ENCODE results near the gene SMYD3. TPM values are rescaled to one million over a fixed set of nuclear protein-coding genes. Genes with fewer than 3 reads are reported as not detected.

Gene SMYD3
- polyA plus RNA-seq, 2 of the 4 experiments (the other 2 are of a cell fraction): 18.2 to 35.2 TPM

- Histone ChIP-seq H3K4me1 (no peaks in the 10 kb centered on the region), H3K9me3 (no peaks in the 10 kb centered on the region), H3K4me2 (no peak overlapping the region), H3K27ac (no peak overlapping the region), H3K4me3 (no peak overlapping the region)
- ChIA-PET POLR2A (no interaction called here), CTCF (no interaction called here)
- no peak for DNase-seq (ENCODE audit: low read depth in 1 of 2, low spot score in 1 of 2)
- TF ChIP-seq ELK1 (IDR thresholded peaks at IDR 0.05; ENCODE audit: low read depth, low read length): no peak
- no peak for TF ChIP-seq KDM5A (IDR thresholded peaks at IDR 0.05)
- TF ChIP-seq RCOR1 (IDR thresholded peaks at IDR 0.05; ENCODE audit: low read depth, low read length): no peak
- no peak for TF ChIP-seq CTCF (IDR thresholded peaks at IDR 0.05)
- no peak for TF ChIP-seq MAFK (IDR thresholded peaks at IDR 0.05; ENCODE audit: partially characterized antibody)
- no peak for TF ChIP-seq NPAS2 (CRISPR knock-in tag; IDR thresholded peaks at IDR 0.05; ENCODE audit: borderline replicate concordance)
- no peak for TF ChIP-seq HEYL (CRISPR knock-in tag; IDR thresholded peaks at IDR 0.05)
- no peak for TF ChIP-seq FOSB (CRISPR knock-in tag; IDR thresholded peaks at IDR 0.05)
- TF ChIP-seq HOXA7 (CRISPR knock-in tag; IDR thresholded peaks at IDR 0.05): no peak
- TF ChIP-seq ATOH8 (CRISPR knock-in tag; IDR thresholded peaks at IDR 0.05; ENCODE audit: low read depth): no peak
- no peak for TF ChIP-seq MYC (IDR thresholded peaks at IDR 0.05; ENCODE audit: borderline replicate concordance, low read length)
- no peak for TF ChIP-seq PBX3 (IDR thresholded peaks at IDR 0.05)
- ATAC-seq: no peak
- WGBS (ENCODE audit: missing lambda C conversion rate): 90% methylated on average over 8 of the region's 8 CpGs
- FAIRE-seq: no peak
Measured at GRCh38 chr1:245872475-245872874, 634.6 kb downstream of the SMYD3 start.

GRCh38 chr1:245871915-245872314 lies 635.2 kb downstream of the SMYD3 start:
- no peak overlapping the region for H3K27ac ChIP-seq
- ATAC-seq: no peak
- no peak for FAIRE-seq

GRCh38 chr1:245871191-245871590 lies 635.9 kb downstream of the SMYD3 start:
- Histone ChIP-seq H3K9me3 (no peaks in the 10 kb centered on the region), H3K4me1 (no peaks in the 10 kb centered on the region), H3K4me2 (no peak overlapping the region), H3K27ac (no peak overlapping the region), H3K4me3 (no peak overlapping the region)
- FAIRE-seq (no peak), DNase-seq (ENCODE audit: low read depth in 1 of 2, low spot score in 1 of 2) (no peak), ATAC-seq (no peak)
- ChIA-PET POLR2A (no interaction called here), CTCF (no interaction called here)
- WGBS (ENCODE audit: missing lambda C conversion rate): 90% methylated on average over 2 of the region's 2 CpGs
- TF ChIP-seq FOXS1 (CRISPR knock-in tag; IDR thresholded peaks at IDR 0.05) (no peak), CTCF (IDR thresholded peaks at IDR 0.05) (no peak), MAZ (IDR thresholded peaks at IDR 0.05; ENCODE audit: borderline replicate concordance, low read depth, low read length) (no peak), ZSCAN20 (CRISPR knock-in tag; IDR thresholded peaks at IDR 0.05) (no peak), CHD4 (IDR thresholded peaks at IDR 0.05; ENCODE audit: borderline replicate concordance) (no peak), RAD21 (conservative IDR thresholded peaks at IDR 0.05 in 1 of 2, IDR thresholded peaks at IDR 0.05 in 1 of 2) (no peak), POLR2AphosphoS2 (conservative IDR thresholded peaks at IDR 0.05; ENCODE audit: low read length) (no peak), HDAC2 (IDR thresholded peaks at IDR 0.05) (no peak), PBX3 (IDR thresholded peaks at IDR 0.05) (no peak), JUN (IDR thresholded peaks at IDR 0.05) (no peak), SREBF2 (IDR thresholded peaks at IDR 0.05) (no peak), TFCP2L1 (CRISPR knock-in tag; IDR thresholded peaks at IDR 0.05) (no peak), FOSL2 (IDR thresholded peaks at IDR 0.05) (no peak), FOSL2 (CRISPR knock-in tag; IDR thresholded peaks at IDR 0.05) (no peak)

More at GRCh38 chr1:245871915-245872314, 635.2 kb downstream of the SMYD3 start:
- TF ChIP-seq NPAS2 (CRISPR knock-in tag; IDR thresholded peaks at IDR 0.05; ENCODE audit: borderline replicate concordance): no peak
- H3K9me3 ChIP-seq: no peaks in the 10 kb centered on the region
- ChIA-PET POLR2A (no interaction called here), CTCF (no interaction called here)
- H3K4me3 ChIP-seq: no peak overlapping the region
- no peaks in the 10 kb centered on the region for H3K4me1 ChIP-seq
- WGBS (ENCODE audit: missing lambda C conversion rate): 81% methylated on average over 4 of the region's 4 CpGs
- DNase-seq (ENCODE audit: low read depth in 1 of 2, low spot score in 1 of 2): no peak
- no peak overlapping the region for H3K4me2 ChIP-seq
